SJCRH30 (cell line): ENCODE results near the gene NEK11. TPM values are rescaled to one million over a fixed set of nuclear protein-coding genes. Genes with fewer than 3 reads are reported as not detected.
"Not testable (repeated sequence)": the region's sequence is repeated elsewhere in the genome, so short reads cannot be mapped to it uniquely, and the experiment has no call there.

Experiments
- DNase-seq, 2 experiments: peaks; one replicate each; pipeline ENCODE4 v3.0.0-alpha.2; 2015 to 2020
- H3K27ac ChIP-seq: fragments of 250-450 bp; sonication (Bioruptor Pico); 2 replicates; pipeline ENCODE4 v1.5.1; 2020; ENCODE audit warnings: mild to moderate bottlenecking, moderate library complexity
- H3K27me3 ChIP-seq: fragments of 250-450 bp; sonication (Bioruptor Pico); 2 replicates; pipeline ENCODE4 v1.5.1; 2020; ENCODE audit warnings: mild to moderate bottlenecking, moderate library complexity
- H3K36me3 ChIP-seq: fragments of 250-450 bp; sonication (Bioruptor Pico); 2 replicates; pipeline ENCODE4 v1.5.1; 2020; ENCODE audit warnings: mild to moderate bottlenecking, moderate library complexity
- H3K4me1 ChIP-seq: fragments of 250-450 bp; sonication (Bioruptor Pico); 2 replicates; pipeline ENCODE4 v1.5.1; 2020; ENCODE audit warnings: mild to moderate bottlenecking, moderate library complexity
- H3K4me3 ChIP-seq: fragments of 250-450 bp; sonication (Bioruptor Pico); 2 replicates; pipeline ENCODE4 v1.5.1; 2020; ENCODE audit warnings: mild to moderate bottlenecking, moderate library complexity
- H3K9me3 ChIP-seq: fragments of 250-450 bp; sonication (Bioruptor Pico); replicated peaks from 2 replicates; pipeline ENCODE4 v1.5.1; 2020; ENCODE audit warnings: mild to moderate bottlenecking, moderate library complexity
- total RNA-seq: library from RNA; depleted of rRNA; stranded (reverse); fragments of >200 nt; shearing (Covaris generic); gene quantifications from 2 replicates; pipeline ENCODE4 v1.2.3, GENCODE V29; 2014

The NEK11 gene
- total RNA-seq, 1 experiment from 2014 or later: 1.9 TPM

GRCh38 chr3:131349454-131349853 lies 322.8 kb downstream of the NEK11 start:
- Histone ChIP-seq H3K4me3 (no peak overlapping the region), H3K9me3 (no peaks in the 10 kb centered on the region), H3K27ac (no peak overlapping the region), H3K27me3 (no peaks in the 10 kb centered on the region), H3K4me1 (no peaks in the 10 kb centered on the region), H3K36me3 (no peaks in the 10 kb centered on the region)
- no peak for DNase-seq

GRCh38 chr3:131349946-131350347 lies 323.3 kb downstream of the NEK11 start:
- Histone ChIP-seq H3K27ac (no peak overlapping the region), H3K4me3 (no peak overlapping the region), H3K9me3 (no peaks in the 10 kb centered on the region), H3K4me1 (no peaks in the 10 kb centered on the region), H3K36me3 (no peaks in the 10 kb centered on the region), H3K27me3 (no peaks in the 10 kb centered on the region)
- peak; percentile 18 to 22 for DNase-seq

DNA sequence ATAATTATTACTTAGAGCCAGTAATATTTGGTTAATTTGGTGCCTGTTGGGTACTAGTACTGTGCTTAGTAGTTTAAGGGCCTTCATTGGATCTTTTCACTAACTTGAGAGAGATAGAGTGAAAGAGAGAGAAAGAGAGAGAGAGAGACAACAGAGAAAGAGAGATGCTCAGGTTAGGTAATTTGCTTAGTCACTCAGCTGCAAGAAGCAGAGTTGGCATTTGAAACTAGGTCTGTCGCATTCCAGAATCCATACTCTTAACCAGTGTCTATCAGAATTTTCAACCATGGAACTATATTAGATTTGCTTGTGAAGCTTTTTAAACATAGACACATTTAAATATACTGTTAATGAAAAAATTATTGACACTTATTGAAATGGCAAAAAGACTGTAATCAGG lies 323.8 kb downstream of the NEK11 start:
- Histone ChIP-seq H3K27ac (no peak overlapping the region), H3K4me1 (no peaks in the 10 kb centered on the region), H3K27me3 (no peaks in the 10 kb centered on the region), H3K36me3 (no peaks in the 10 kb centered on the region), H3K4me3 (no peak overlapping the region), H3K9me3 (no peaks in the 10 kb centered on the region)
- DNase-seq: no peak

DNA sequence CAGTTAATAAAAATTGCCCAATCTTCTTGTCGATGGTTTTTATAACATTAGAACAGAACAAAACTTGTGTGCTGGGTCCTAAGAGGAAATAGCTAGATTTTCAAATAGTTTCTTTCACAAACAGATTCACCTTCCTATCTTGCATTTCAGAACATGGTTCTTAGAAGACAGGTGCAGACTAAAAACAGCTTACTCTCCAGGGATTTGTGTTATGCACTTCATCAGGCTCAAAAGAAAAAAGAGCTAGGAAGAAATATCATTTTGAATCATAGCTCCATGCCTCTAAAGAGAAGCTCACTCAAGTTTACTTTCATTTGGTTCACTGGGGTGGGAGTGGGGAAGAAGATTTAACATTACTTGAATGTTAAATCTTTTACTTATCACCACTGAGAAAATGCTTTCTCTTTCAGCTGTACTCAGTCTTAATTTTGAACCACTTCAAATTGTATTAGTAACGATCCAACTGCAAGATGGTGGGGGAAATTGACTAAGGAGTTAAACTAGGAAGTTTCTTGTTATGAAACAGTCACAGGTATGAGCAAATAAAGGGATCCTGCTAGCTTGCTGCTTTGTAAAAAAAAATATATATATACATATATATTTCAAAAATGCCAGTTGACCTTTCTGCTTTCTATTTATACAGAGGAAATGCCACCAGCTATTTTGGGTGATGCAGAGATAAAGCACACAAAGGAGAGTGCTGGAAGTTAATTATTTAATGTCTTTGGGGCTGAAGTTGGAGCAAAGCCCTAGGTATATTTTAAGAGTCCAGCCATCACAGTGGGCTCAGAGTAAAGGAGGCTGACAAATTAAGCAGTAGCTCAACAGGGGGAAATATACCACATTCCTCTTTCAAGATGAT lies 326.6 kb downstream of the NEK11 start:
- no peak overlapping the region for H3K4me3 ChIP-seq
- H3K4me1 ChIP-seq: no peaks in the 10 kb centered on the region
- no peak for DNase-seq
- H3K27ac ChIP-seq: no peak overlapping the region
- no peaks in the 10 kb centered on the region for H3K9me3 ChIP-seq
- H3K36me3 ChIP-seq: no peaks in the 10 kb centered on the region
- no peaks in the 10 kb centered on the region for H3K27me3 ChIP-seq

GRCh38 chr3:131353986-131354385 lies 327.3 kb downstream of the NEK11 start:
- no peak for DNase-seq
- no peak overlapping the region for H3K4me3 ChIP-seq

GRCh38 chr3:131356006-131356595 lies 329.4 kb downstream of the NEK11 start:
- no peak overlapping the region for H3K4me3 ChIP-seq
- H3K27ac ChIP-seq: no peak overlapping the region
- H3K27me3 ChIP-seq: no peaks in the 10 kb centered on the region
- H3K9me3 ChIP-seq: no peaks in the 10 kb centered on the region
- no peaks in the 10 kb centered on the region for H3K36me3 ChIP-seq
- H3K4me1 ChIP-seq: no peaks in the 10 kb centered on the region
- DNase-seq: no peak

More at GRCh38 chr3:131353986-131354385, 327.3 kb downstream of the NEK11 start:
- Histone ChIP-seq H3K9me3 (no peaks in the 10 kb centered on the region), H3K36me3 (no peaks in the 10 kb centered on the region), H3K27ac (no peak overlapping the region), H3K27me3 (no peaks in the 10 kb centered on the region), H3K4me1 (no peaks in the 10 kb centered on the region)

DNA sequence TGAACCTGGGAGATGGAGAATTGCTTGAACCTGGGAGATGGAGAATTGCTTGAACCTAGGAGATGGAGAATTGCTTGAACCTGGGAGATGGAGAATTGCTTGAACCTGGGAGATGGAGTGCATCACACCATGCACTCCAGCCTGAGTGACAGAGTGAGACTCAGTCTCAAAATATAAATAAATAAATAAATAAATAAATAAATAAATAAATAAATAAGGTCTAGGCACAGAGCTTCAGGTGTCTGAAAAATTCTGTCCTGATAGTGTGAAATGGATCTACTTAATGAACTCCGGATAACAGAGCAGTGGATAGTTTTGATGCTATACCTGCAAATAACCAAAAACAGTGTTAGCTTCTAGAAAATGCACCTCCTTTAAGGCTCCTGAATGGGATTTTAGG lies 330.6 kb downstream of the NEK11 start:
- no peak overlapping the region for H3K27ac ChIP-seq
- H3K4me3 ChIP-seq: no peak overlapping the region
- no peaks in the 10 kb centered on the region for H3K27me3 ChIP-seq
- H3K36me3 ChIP-seq: no peaks in the 10 kb centered on the region
- H3K4me1 ChIP-seq: no peaks in the 10 kb centered on the region
- no peak for DNase-seq
- H3K9me3 ChIP-seq: no peaks in the 10 kb centered on the region

DNA sequence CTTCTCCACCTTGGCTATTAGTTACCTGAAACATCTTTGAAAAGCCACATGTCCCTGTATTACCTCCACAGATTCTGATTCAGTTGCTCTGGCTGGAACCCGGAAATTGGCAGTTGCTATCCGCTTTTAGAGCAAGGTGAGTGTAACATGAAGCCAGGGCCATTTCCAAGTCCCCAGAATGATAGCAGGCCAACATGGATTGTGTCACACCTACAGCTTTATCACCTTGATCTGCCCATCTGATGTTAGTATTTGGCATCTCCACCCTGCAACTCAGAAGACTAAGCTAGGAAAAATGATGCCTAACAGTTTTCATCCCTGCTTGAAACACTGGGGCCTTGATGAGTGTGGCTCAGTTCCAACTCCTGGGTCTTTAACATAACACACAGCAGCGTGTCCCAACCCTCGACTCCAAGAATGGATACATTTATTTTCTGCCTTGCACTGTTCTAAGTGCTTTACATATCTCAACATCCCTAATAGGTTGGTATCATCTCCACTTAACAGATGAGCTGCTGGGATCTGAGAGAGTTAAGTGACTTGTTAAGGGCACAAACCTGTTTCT lies 333.6 kb downstream of the NEK11 start:
- DNase-seq: no peak
- Histone ChIP-seq H3K4me3 (no peak overlapping the region), H3K4me1 (no peaks in the 10 kb centered on the region), H3K36me3 (no peaks in the 10 kb centered on the region), H3K27me3 (no peaks in the 10 kb centered on the region), H3K9me3 (no peaks in the 10 kb centered on the region), H3K27ac (no peak overlapping the region)

- not testable (repeated sequence) for H3K4me3 ChIP-seq, H3K9me3 ChIP-seq, H3K4me1 ChIP-seq, DNase-seq, H3K27me3 ChIP-seq, H3K27ac ChIP-seq, H3K36me3 ChIP-seq
Observed at GRCh38 chr3:131361066-131361463, 334.4 kb downstream of the NEK11 start.

DNA sequence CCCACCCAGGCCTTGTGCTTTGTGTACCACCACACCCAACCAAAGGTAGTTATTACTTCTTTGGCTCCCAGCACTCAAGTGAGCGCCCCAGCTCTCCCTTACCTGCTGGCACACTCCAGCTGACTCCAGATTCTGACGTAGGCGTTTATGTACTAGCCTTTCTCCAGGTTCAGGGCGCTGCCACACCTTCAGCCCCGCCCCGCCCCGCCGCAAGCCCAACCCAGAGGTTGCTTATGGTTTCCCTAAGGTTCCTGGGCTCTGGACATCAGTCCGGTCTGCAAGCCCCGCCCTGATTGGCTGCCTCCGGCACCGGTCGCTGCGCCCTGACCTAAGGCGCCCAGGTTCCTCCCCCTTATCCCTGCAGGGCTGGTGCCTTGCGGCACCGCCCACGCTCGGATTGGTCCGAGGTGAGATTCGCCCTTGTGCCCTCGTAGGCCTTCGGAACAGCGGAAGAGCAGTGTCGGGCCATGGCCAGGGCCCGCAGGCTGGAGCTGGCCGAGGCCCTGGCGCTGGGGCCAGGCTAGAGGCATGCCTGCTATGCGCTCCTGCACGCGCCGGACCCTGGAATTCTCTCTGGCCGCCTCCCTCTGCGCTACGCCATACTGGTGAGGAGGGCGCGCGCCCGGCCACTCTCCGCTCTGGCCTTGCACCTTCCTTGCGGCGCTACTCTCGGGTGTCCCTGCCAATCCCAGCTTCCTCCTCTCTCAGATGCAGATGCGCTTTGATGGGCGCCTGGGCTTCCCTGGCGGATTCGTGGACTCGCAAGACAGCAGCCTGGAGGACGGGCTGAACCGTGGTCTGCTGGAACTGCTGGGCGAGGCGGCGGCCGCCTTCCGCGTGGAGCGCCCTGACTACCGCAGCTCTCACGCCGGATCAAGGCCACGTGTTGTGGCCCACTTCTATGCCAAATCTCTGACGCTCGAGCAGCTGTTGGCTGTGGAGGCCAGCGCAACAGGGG lies 335.1 kb downstream of the NEK11 start:
- DNase-seq: no peak
- H3K4me3 ChIP-seq: no peak overlapping the region

DNA sequence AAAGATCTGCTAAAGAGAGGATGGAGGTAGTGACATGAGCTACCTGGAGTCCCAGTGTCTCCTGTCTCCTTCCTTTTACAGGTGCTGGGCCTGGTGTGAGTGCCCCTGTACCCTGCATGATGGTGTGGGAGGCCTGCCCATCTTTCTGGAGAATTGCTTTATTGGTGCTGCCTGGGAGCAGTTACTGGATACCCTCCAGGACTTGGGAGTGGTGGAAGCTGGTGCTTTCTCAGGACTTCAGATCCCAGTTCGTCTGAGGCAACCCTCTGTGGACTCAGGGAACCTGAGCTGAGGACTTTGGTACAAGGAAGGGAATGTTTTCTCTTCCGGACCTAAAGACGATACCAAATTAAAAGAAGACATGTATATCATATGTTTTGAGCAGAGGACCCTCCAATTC lies 336.6 kb downstream of the NEK11 start:
- Histone ChIP-seq H3K27ac (no peak overlapping the region), H3K9me3 (no peaks in the 10 kb centered on the region), H3K4me3 (no peak overlapping the region), H3K4me1 (no peaks in the 10 kb centered on the region), H3K27me3 (no peaks in the 10 kb centered on the region), H3K36me3 (no peaks in the 10 kb centered on the region)
- DNase-seq: no peak

More for the DNA sequence above, 335.1 kb downstream of the NEK11 start:
- no peaks in the 10 kb centered on the region for H3K36me3 ChIP-seq
- no peak overlapping the region for H3K27ac ChIP-seq
- H3K9me3 ChIP-seq: no peaks in the 10 kb centered on the region
- H3K4me1 ChIP-seq: no peaks in the 10 kb centered on the region
- no peaks in the 10 kb centered on the region for H3K27me3 ChIP-seq

- Histone ChIP-seq H3K27ac (no peak overlapping the region), H3K4me3 (no peak overlapping the region), H3K9me3 (no peaks in the 10 kb centered on the region), H3K36me3 (no peaks in the 10 kb centered on the region), H3K27me3 (no peaks in the 10 kb centered on the region), H3K4me1 (no peaks in the 10 kb centered on the region)
- DNase-seq: no peak
Observed at GRCh38 chr3:131370935-131371687, 344.4 kb downstream of the NEK11 start.

- DNase-seq: no peak
- Histone ChIP-seq H3K9me3 (no peaks in the 10 kb centered on the region), H3K4me1 (no peaks in the 10 kb centered on the region), H3K27ac (no peak overlapping the region), H3K27me3 (no peaks in the 10 kb centered on the region), H3K36me3 (no peaks in the 10 kb centered on the region), H3K4me3 (no peak overlapping the region)
Observed at GRCh38 chr3:131371688-131372066, 345.0 kb downstream of the NEK11 start.

DNA sequence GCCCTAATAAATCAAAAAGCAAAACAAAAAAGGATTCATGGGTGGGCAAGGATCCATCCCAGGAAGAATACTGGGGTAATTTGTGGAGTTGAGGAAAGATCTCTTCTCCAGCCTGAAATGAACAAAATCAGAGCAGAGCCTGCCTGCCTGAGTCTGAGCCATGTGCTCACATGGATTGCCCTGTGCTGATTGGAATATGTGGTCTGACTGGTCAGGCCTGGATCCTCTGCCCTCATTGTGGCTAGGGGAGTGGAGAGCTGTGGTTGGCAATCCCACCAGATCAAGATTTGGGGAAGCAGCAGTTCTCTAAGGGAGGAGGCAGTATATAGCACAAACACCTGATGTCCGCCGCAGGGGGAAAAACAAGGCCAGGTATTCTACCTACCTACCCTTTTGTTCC lies 348.1 kb downstream of the NEK11 start:
- DNase-seq: no peak
- no peak overlapping the region for H3K4me3 ChIP-seq
- H3K4me1 ChIP-seq: no peaks in the 10 kb centered on the region
- no peak overlapping the region for H3K27ac ChIP-seq
- H3K9me3 ChIP-seq: no peaks in the 10 kb centered on the region
- no peaks in the 10 kb centered on the region for H3K27me3 ChIP-seq
- no peaks in the 10 kb centered on the region for H3K36me3 ChIP-seq
